ENCODE data around the gene SLC16A11. TPM values are rescaled to one million over a fixed set of nuclear protein-coding genes. Genes with fewer than 3 reads are reported as not detected.

Gene SLC16A11
- total and polyA plus RNA-seq, 8 donors: 0.74 to 2.5 (median 1.2) TPM

- ATAC-seq: peak; percentile 88
- TF ChIP-seq, protein P1, sequence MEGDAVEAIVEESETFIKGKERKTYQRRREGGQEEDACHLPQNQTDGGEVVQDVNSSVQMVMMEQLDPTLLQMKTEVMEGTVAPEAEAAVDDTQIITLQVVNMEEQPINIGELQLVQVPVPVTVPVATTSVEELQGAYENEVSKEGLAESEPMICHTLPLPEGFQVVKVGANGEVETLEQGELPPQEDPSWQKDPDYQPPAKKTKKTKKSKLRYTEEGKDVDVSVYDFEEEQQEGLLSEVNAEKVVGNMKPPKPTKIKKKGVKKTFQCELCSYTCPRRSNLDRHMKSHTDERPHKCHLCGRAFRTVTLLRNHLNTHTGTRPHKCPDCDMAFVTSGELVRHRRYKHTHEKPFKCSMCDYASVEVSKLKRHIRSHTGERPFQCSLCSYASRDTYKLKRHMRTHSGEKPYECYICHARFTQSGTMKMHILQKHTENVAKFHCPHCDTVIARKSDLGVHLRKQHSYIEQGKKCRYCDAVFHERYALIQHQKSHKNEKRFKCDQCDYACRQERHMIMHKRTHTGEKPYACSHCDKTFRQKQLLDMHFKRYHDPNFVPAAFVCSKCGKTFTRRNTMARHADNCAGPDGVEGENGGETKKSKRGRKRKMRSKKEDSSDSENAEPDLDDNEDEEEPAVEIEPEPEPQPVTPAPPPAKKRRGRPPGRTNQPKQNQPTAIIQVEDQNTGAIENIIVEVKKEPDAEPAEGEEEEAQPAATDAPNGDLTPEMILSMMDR (IDR thresholded peaks at IDR 0.05): peak; percentile 70 to 89
Observed at GRCh38 chr17:7014261-7014994, 29.5 kb downstream of the SLC16A11 start.

GRCh38 chr17:7011942-7012254, 32.0 kb downstream of the SLC16A11 start:
- Histone ChIP-seq H3K4me1 (peaks cover 13 to 66% of the 10 kb centered on the region in 2 donors), H3K36me3 (peaks cover 0 to 37% of the 10 kb centered on the region in 2 donors), H3K9me3 (no peaks in the 10 kb centered on the region), H3K27ac (peak overlapping the region; percentile 98 to 99), H3K27me3 (no peaks in the 10 kb centered on the region), H3K4me3 (peak overlapping the region; percentile 82 to 97)
- DNase-seq (no peak), ATAC-seq (no peak)
- intact Hi-C loops (cut with DNase I): loop anchor here in 1 of 2 donors (5.0 kb wide), 1 partner anchor 95 kb away; no protein-coding TSS in a partner anchor
- TF ChIP-seq, protein P1 (IDR thresholded peaks at IDR 0.05): no peak

More at GRCh38 chr17:7014261-7014994, 29.5 kb downstream of the SLC16A11 start:
- H3K27me3 ChIP-seq: no peaks in the 10 kb centered on the region
- H3K27ac ChIP-seq: peak overlapping the region; percentile 98 to 99
- peaks cover 0 to 22% of the 10 kb centered on the region in 2 donors for H3K36me3 ChIP-seq
- intact Hi-C loops (cut with DNase I): loop anchor here in 1 of 2 donors (5.0 kb wide), 1 partner anchor 97 kb away; no protein-coding TSS in a partner anchor
- H3K4me3 ChIP-seq: peak overlapping the region; percentile 82 to 97
- DNase-seq: peak; percentile 95 to 100 (median 98)
- no peaks in the 10 kb centered on the region for H3K9me3 ChIP-seq
- H3K4me1 ChIP-seq: peaks cover 13 to 76% of the 10 kb centered on the region in 2 donors

DNA sequence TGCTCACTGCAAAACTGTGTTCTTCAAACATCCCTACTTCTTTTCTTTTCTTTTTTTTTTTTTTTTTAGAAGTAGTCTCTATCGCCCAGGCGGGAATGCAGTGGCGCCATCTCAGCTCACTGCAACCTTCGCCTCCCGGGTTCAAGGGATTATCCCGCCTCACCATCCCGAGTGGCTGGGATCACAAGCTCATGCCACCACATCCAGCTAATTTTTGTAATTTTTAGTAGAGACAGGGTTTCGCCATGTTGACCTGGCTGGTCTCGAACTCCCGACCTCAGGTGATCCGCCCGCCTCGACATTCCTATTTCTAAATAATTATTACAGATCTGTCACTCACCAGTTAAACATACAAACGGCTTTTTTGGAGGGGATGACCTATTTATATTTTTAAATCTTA, 32.5 kb downstream of the SLC16A11 start:
- no peaks in the 10 kb centered on the region for H3K9me3 ChIP-seq
- H3K27ac ChIP-seq: peak overlapping the region in 1 of 2 donors; percentile 99
- H3K4me1 ChIP-seq: peaks cover 13 to 61% of the 10 kb centered on the region in 2 donors
- peak overlapping the region; percentile 82 to 97 for H3K4me3 ChIP-seq
- TF ChIP-seq, protein P1 (IDR thresholded peaks at IDR 0.05): no peak
- DNase-seq (no peak), ATAC-seq (no peak)
- H3K27me3 ChIP-seq: no peaks in the 10 kb centered on the region
- intact Hi-C loops (cut with DNase I): loop anchor here in 1 of 2 donors (5.0 kb wide), 1 partner anchor 94 kb away; no protein-coding TSS in a partner anchor
- peaks cover 0 to 36% of the 10 kb centered on the region in 2 donors for H3K36me3 ChIP-seq

GRCh38 chr17:7010523-7010922, 33.4 kb downstream of the SLC16A11 start:
- intact Hi-C loops (cut with DNase I): loop anchor here in 1 of 2 donors (5.0 kb wide), 1 partner anchor 93 kb away; no protein-coding TSS in a partner anchor
- peaks cover 13 to 52% of the 10 kb centered on the region in 2 donors for H3K4me1 ChIP-seq
- no peaks in the 10 kb centered on the region for H3K27me3 ChIP-seq
- DNase-seq (no peak), ATAC-seq (no peak)
- H3K9me3 ChIP-seq: no peaks in the 10 kb centered on the region
- H3K4me3 ChIP-seq: peak overlapping the region in 1 of 2 donors; percentile 97
- TF ChIP-seq, protein P1 (IDR thresholded peaks at IDR 0.05): no peak
- peaks cover 0 to 38% of the 10 kb centered on the region in 2 donors for H3K36me3 ChIP-seq
- no peak overlapping the region for H3K27ac ChIP-seq

- Histone ChIP-seq H3K27me3 (no peaks in the 10 kb centered on the region), H3K36me3 (peaks cover 0 to 54% of the 10 kb centered on the region in 2 donors), H3K4me3 (no peak overlapping the region), H3K4me1 (peaks cover 9 to 37% of the 10 kb centered on the region in 2 donors), H3K27ac (no peak overlapping the region), H3K9me3 (no peaks in the 10 kb centered on the region)
- ATAC-seq: no peak
- no peak for DNase-seq
- TF ChIP-seq, protein P1 (IDR thresholded peaks at IDR 0.05): no peak
- intact Hi-C loops (cut with DNase I): no loop called here
Observed at GRCh38 chr17:7007143-7007542, 36.7 kb downstream of the SLC16A11 start.

Data from left lung (tissue), 10 donors.